ENCODE results near the gene RUSF1. TPM values are rescaled to one million over a fixed set of nuclear protein-coding genes. Genes with fewer than 3 reads are reported as not detected.

Gene RUSF1
- polyA plus RNA-seq, 1 donor (not counting 4 experiments of a cell fraction or from before 2014, with no cell fraction given), result 17.4 TPM

GRCh38 chr16:31529937-31530312 lies 21.7 kb upstream of the RUSF1 start:
- dilution Hi-C loops (cut with MboI; ENCODE audit: extremely low pct_ligation_motif_present, low sequenced_read_pairs), result no loop called here
- H3K9ac ChIP-seq (ENCODE audit: control insufficient read depth, extremely low read depth, insufficient read depth, low read length), result no peak overlapping the region
- FAIRE-seq (no peak), DNase-seq (ENCODE audit: low read depth, low spot score) (no peak)
- TF ChIP-seq EZH2 (IDR thresholded peaks at IDR 0.05; ENCODE audit: low read length) (peak; percentile 65), CTCF (optimal IDR thresholded peaks at IDR 0.05 in 1 of 3, IDR thresholded peaks at IDR 0.05 in 1 of 3, conservative IDR thresholded peaks at IDR 0.05 in 1 of 3; ENCODE audit: extremely low read depth in 1 of 3, insufficient read depth in 2 of 3, low read length in 3 of 3) (no peak)
- H3K4me1 ChIP-seq (ENCODE audit: control insufficient read depth, extremely low read depth, insufficient read depth, low read length), result no peaks in the 10 kb centered on the region
- peaks cover 27% of the 10 kb centered on the region for H3K27me3 ChIP-seq (ENCODE audit: control insufficient read depth, extremely low read depth, insufficient read depth, low read length)
- no peaks in the 10 kb centered on the region for H3K36me3 ChIP-seq (ENCODE audit: control insufficient read depth in 2 of 2, extremely low read depth in 1 of 2, insufficient read depth in 2 of 2, low read length in 2 of 2)
- no peak overlapping the region for H3K4me3 ChIP-seq (ENCODE audit: control insufficient read depth in 2 of 3, extremely low read depth in 1 of 3, insufficient read depth in 2 of 3, low read depth in 1 of 3, low read length in 3 of 3)
- H3K9me1 ChIP-seq (ENCODE audit: control insufficient read depth, extremely low read depth, insufficient read depth, low read length), result no peaks in the 10 kb centered on the region
- no peak overlapping the region for H3K4me2 ChIP-seq (ENCODE audit: control insufficient read depth, extremely low read depth, insufficient read depth, low read depth, low read length)
- no peaks in the 10 kb centered on the region for H3K79me2 ChIP-seq (ENCODE audit: control insufficient read depth, insufficient read depth, low read length)
- H3K27ac ChIP-seq (ENCODE audit: control insufficient read depth, insufficient read depth, low read length), result no peak overlapping the region
- H2AFZ ChIP-seq (ENCODE audit: control insufficient read depth, low read length), result no peak overlapping the region
- H3K9me3 ChIP-seq (ENCODE audit: control insufficient read depth, low read depth, low read length), result no peaks in the 10 kb centered on the region
- no peaks in the 10 kb centered on the region for H4K20me1 ChIP-seq (ENCODE audit: control insufficient read depth, extremely low read depth, insufficient read depth, low read length)

- FAIRE-seq (no peak), DNase-seq (ENCODE audit: low read depth, low spot score) (no peak)
- H3K36me3 ChIP-seq (ENCODE audit: control insufficient read depth in 2 of 2, extremely low read depth in 1 of 2, insufficient read depth in 2 of 2, low read length in 2 of 2), result no peaks in the 10 kb centered on the region
- H3K79me2 ChIP-seq (ENCODE audit: control insufficient read depth, insufficient read depth, low read length), result no peaks in the 10 kb centered on the region
- no peak overlapping the region for H3K27ac ChIP-seq (ENCODE audit: control insufficient read depth, insufficient read depth, low read length)
- H3K4me1 ChIP-seq (ENCODE audit: control insufficient read depth, extremely low read depth, insufficient read depth, low read length), result no peaks in the 10 kb centered on the region
- no peak overlapping the region for H3K4me3 ChIP-seq (ENCODE audit: control insufficient read depth in 2 of 3, extremely low read depth in 1 of 3, insufficient read depth in 2 of 3, low read depth in 1 of 3, low read length in 3 of 3)
- no peaks in the 10 kb centered on the region for H3K9me1 ChIP-seq (ENCODE audit: control insufficient read depth, extremely low read depth, insufficient read depth, low read length)
- dilution Hi-C loops (cut with MboI; ENCODE audit: extremely low pct_ligation_motif_present, low sequenced_read_pairs), result no loop called here
- H3K9ac ChIP-seq (ENCODE audit: control insufficient read depth, extremely low read depth, insufficient read depth, low read length), result no peak overlapping the region
- H3K27me3 ChIP-seq (ENCODE audit: control insufficient read depth, extremely low read depth, insufficient read depth, low read length), result peaks cover 27% of the 10 kb centered on the region
- no peak overlapping the region for H2AFZ ChIP-seq (ENCODE audit: control insufficient read depth, low read length)
- no peak for TF ChIP-seq EZH2 (IDR thresholded peaks at IDR 0.05; ENCODE audit: low read length)
- TF ChIP-seq CTCF (optimal IDR thresholded peaks at IDR 0.05 in 1 of 3, IDR thresholded peaks at IDR 0.05 in 1 of 3, conservative IDR thresholded peaks at IDR 0.05 in 1 of 3; ENCODE audit: extremely low read depth in 1 of 3, insufficient read depth in 2 of 3, low read length in 3 of 3), result no peak
- no peaks in the 10 kb centered on the region for H4K20me1 ChIP-seq (ENCODE audit: control insufficient read depth, extremely low read depth, insufficient read depth, low read length)
- H3K9me3 ChIP-seq (ENCODE audit: control insufficient read depth, low read depth, low read length), result no peaks in the 10 kb centered on the region
- no peak overlapping the region for H3K4me2 ChIP-seq (ENCODE audit: control insufficient read depth, extremely low read depth, insufficient read depth, low read depth, low read length)
Measured at GRCh38 chr16:31529108-31529936, 21.1 kb upstream of the RUSF1 start.
